PC-3 (cell line): ENCODE results near the gene TXN2.
"Not testable (repeated sequence)": the region's sequence is repeated elsewhere in the genome, so short reads cannot be mapped to it uniquely, and the experiment has no call there.

Experiments used
- EZH2 ChIP-seq: fragments of 300-600 bp; sonication (generic); IDR thresholded peaks from one replicate; pipeline ENCODE4 v1.6.1; 2017; ENCODE audit warnings: antibody characterized with exemption, mild to moderate bottlenecking, low read length; ENCODE audit not compliant: unreplicated experiment
- EZH2phosphoT487 ChIP-seq: fragments of 300-600 bp; sonication (generic); IDR thresholded peaks from 2 replicates; pipeline ENCODE4 v1.6.1; 2018; ENCODE audit warnings: mild to moderate bottlenecking, antibody characterized with exemption, low read length, borderline replicate concordance
- TF ChIP-seq, protein P1 (sequence below): fragments of 300-600 bp; sonication (generic); conservative IDR thresholded peaks from 2 replicates; pipeline ENCODE4 v1.5.1; 2017; ENCODE audit warnings: antibody characterized with exemption, low read depth, mild to moderate bottlenecking, low read length

DNA sequence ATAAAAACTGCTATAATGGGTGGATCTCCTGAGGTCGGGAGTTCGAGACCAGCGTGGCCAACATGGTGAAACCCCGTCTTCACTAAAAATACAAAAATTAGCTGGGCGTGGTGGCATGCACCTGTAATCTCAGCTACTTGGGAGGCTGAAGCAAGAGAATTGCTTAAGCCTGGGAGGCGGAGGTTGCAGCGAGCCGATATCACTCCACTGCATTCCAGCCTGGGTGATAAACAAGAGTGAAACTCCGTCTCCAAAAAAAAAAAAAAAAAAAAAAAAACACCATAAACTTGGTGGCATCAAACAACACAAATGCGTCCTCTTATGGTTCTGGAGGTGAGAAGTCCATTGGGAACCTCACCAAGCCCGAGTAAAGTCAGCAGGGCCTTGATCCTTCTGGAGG, 53.5 kb downstream of the TXN2 start:
- not testable (repeated sequence) for TF ChIP-seq EZH2, EZH2phosphoT487
- TF ChIP-seq, protein P1, sequence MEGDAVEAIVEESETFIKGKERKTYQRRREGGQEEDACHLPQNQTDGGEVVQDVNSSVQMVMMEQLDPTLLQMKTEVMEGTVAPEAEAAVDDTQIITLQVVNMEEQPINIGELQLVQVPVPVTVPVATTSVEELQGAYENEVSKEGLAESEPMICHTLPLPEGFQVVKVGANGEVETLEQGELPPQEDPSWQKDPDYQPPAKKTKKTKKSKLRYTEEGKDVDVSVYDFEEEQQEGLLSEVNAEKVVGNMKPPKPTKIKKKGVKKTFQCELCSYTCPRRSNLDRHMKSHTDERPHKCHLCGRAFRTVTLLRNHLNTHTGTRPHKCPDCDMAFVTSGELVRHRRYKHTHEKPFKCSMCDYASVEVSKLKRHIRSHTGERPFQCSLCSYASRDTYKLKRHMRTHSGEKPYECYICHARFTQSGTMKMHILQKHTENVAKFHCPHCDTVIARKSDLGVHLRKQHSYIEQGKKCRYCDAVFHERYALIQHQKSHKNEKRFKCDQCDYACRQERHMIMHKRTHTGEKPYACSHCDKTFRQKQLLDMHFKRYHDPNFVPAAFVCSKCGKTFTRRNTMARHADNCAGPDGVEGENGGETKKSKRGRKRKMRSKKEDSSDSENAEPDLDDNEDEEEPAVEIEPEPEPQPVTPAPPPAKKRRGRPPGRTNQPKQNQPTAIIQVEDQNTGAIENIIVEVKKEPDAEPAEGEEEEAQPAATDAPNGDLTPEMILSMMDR: not testable (repeated sequence)
